Stomach (tissue), 4 donors: Measurements from ENCODE around the gene CPE.
"Not testable (repeated sequence)": the region's sequence is repeated elsewhere in the genome, so short reads cannot be mapped to it uniquely, and the experiment has no call there.

Experiments used
- POLR2A ChIP-seq, 4 donors: fragments of 450-650 bp; IDR thresholded peaks; one replicate each; pipeline ENCODE4 v1.6.1; 2016; ENCODE audit warnings: antibody characterized with exemption in 4 of 4, control low read depth in 2 of 4, mild to moderate bottlenecking in 1 of 4, moderate library complexity in 1 of 4
- POLR2AphosphoS5 ChIP-seq, 3 donors: sonication (generic); formaldehyde crosslinking; IDR thresholded peaks; one replicate each; pipeline ENCODE4 v1.6.1; 2016; ENCODE audit warnings: antibody characterized with exemption in 3 of 3
- TF ChIP-seq, protein P1 (sequence below), 7 experiments: fragments of 450-650 bp in 4 of 7; fragments of 200-600 bp in 3 of 7; sonication (generic) in 3 of 7; IDR thresholded peaks; one replicate each; pipeline ENCODE4 v1.5.1; 2016 to 2019; ENCODE audit warnings: antibody characterized with exemption in 7 of 7, control low read depth in 2 of 7, mild to moderate bottlenecking in 1 of 7

DNA sequence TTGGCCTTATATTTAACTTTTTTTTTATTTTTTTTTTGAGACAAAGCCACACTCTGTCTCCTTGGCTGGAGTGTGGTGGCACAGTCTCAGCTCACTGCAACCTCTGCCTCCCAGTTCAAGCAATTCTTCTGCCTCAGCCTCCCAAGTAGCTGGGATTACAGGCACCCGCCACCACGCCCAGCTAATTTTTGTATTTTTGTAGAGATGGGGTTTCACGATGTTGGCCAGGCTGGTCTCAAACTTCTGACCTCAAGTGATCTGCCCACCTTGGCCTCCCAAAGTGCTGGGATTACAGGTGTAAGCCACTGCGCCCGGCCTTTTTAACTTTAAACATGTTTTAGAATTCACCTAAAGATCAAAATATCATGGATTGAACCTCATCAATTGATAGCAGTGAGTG lies 36.5 kb upstream of the CPE start:
- not testable (repeated sequence) for TF ChIP-seq POLR2AphosphoS5, POLR2A (IDR thresholded peaks at IDR 0.05)
- TF ChIP-seq, protein P1, sequence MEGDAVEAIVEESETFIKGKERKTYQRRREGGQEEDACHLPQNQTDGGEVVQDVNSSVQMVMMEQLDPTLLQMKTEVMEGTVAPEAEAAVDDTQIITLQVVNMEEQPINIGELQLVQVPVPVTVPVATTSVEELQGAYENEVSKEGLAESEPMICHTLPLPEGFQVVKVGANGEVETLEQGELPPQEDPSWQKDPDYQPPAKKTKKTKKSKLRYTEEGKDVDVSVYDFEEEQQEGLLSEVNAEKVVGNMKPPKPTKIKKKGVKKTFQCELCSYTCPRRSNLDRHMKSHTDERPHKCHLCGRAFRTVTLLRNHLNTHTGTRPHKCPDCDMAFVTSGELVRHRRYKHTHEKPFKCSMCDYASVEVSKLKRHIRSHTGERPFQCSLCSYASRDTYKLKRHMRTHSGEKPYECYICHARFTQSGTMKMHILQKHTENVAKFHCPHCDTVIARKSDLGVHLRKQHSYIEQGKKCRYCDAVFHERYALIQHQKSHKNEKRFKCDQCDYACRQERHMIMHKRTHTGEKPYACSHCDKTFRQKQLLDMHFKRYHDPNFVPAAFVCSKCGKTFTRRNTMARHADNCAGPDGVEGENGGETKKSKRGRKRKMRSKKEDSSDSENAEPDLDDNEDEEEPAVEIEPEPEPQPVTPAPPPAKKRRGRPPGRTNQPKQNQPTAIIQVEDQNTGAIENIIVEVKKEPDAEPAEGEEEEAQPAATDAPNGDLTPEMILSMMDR (IDR thresholded peaks at IDR 0.05), result not testable (repeated sequence)
